IMR-90 (cell line): ENCODE results near the gene BCL11A. TPM values are rescaled to one million over a fixed set of nuclear protein-coding genes. Genes with fewer than 3 reads are reported as not detected.

Source experiments
- ATAC-seq: fragments of 200-7000 bp; cut with Tn5 transposase; 2 replicates; pipeline ENCODE4 v1.9.1; 2020; ENCODE audit warnings: low read depth, mild to moderate bottlenecking, moderate library complexity
- BruUV-seq: library from RNA; stranded (reverse); fragments of 400-500 nt; replicated peaks from 2 replicates; lab custom pipeline; 2021; lab: Mats Ljungman, UMichigan
- CTCF ChIA-PET: fragments of 300-600 bp; formaldehyde crosslinking; extraction: SDS; loops from one replicate; lab custom pipeline; 2021; ENCODE audit warnings: antibody characterized with exemption; lab: Yijun Ruan, JAX
- POLR2A ChIA-PET: fragments of 300-600 bp; sonication (Branson Sonifier 250); formaldehyde crosslinking; loops from one replicate; lab custom pipeline; 2022; ENCODE audit warnings: antibody characterized with exemption; ENCODE audit not compliant: unreplicated experiment; lab: Charles Lee
- DNase-seq: peaks from one replicate; pipeline ENCODE4 v3.0.0; 2013
- H2AFZ ChIP-seq: replicated peaks from 2 replicates; pipeline ENCODE3; 2013; ENCODE audit warnings: low read length, mild to moderate bottlenecking; ENCODE audit not compliant: poor library complexity
- H2AK5ac ChIP-seq: 2 replicates; pipeline ENCODE4 v1.6.1; 2013; ENCODE audit warnings: low read depth, low read length, inconsistent platforms
- H2AK9ac ChIP-seq: replicated peaks from 2 replicates; pipeline ENCODE3; 2013; ENCODE audit warnings: mild to moderate bottlenecking, low read depth, low read length, moderate library complexity; ENCODE audit not compliant: poor library complexity
- H2BK120ac ChIP-seq: 2 replicates; pipeline ENCODE4 v1.6.1; 2013; ENCODE audit warnings: low read depth, low read length, inconsistent platforms
- H2BK15ac ChIP-seq: 3 replicates; pipeline ENCODE4 v1.6.1; 2013; ENCODE audit warnings: low read depth, low read length, inconsistent platforms
- H2BK20ac ChIP-seq: 2 replicates; pipeline ENCODE4 v1.6.1; 2013; ENCODE audit warnings: low read depth, mild to moderate bottlenecking, inconsistent platforms, low read length, moderate library complexity
- H2BK5ac ChIP-seq: 2 replicates; pipeline ENCODE4 v1.6.1; 2013; ENCODE audit warnings: mild to moderate bottlenecking, low read depth, low read length, inconsistent platforms; ENCODE audit not compliant: poor library complexity, severe bottlenecking
- H3K14ac ChIP-seq: replicated peaks from 2 replicates; pipeline ENCODE4 v1.6.1; 2013; ENCODE audit warnings: low read depth, low read length, inconsistent platforms
- H3K18ac ChIP-seq: 2 replicates; pipeline ENCODE4 v1.6.1; 2013; ENCODE audit warnings: low read depth, low read length, control low read depth
- H3K23ac ChIP-seq: 2 replicates; pipeline ENCODE4 v1.6.1; 2013; ENCODE audit warnings: low read depth, low read length, inconsistent platforms
- H3K27ac ChIP-seq: 2 replicates; pipeline ENCODE4 v1.5.1; 2013; ENCODE audit warnings: mild to moderate bottlenecking, control low read depth, low read length; ENCODE audit not compliant: insufficient read depth
- H3K27me3 ChIP-seq: 2 replicates; pipeline ENCODE4 v1.6.1; 2013; ENCODE audit warnings: low read length; ENCODE audit not compliant: control insufficient read depth, insufficient read depth
- H3K36me3 ChIP-seq: 2 replicates; pipeline ENCODE4 v1.6.1; 2013; ENCODE audit warnings: low read length, mixed read lengths; ENCODE audit not compliant: control insufficient read depth, insufficient read depth
- H3K4ac ChIP-seq: 2 replicates; pipeline ENCODE4 v1.6.1; 2013; ENCODE audit warnings: low read depth, low read length, inconsistent platforms
- H3K4me1 ChIP-seq: 2 replicates; pipeline ENCODE4 v1.6.1; 2013; ENCODE audit warnings: low read length, mixed read lengths; ENCODE audit not compliant: control insufficient read depth, insufficient read depth
- H3K4me2 ChIP-seq: 2 replicates; pipeline ENCODE4 v1.6.1; 2013; ENCODE audit warnings: low read depth, mild to moderate bottlenecking, control low read depth, low read length, moderate library complexity
- H3K4me3 ChIP-seq: 2 replicates; pipeline ENCODE4 v1.5.1; 2013; ENCODE audit warnings: low read depth, mild to moderate bottlenecking, control low read depth, low read length, moderate library complexity; ENCODE audit not compliant: insufficient read depth
- H3K56ac ChIP-seq: 2 replicates; pipeline ENCODE4 v1.6.1; 2013; ENCODE audit warnings: low read length, inconsistent platforms; ENCODE audit not compliant: insufficient read depth; ENCODE audit errors: extremely low read depth
- H3K79me1 ChIP-seq, 2 experiments: 2 replicates each; pipeline ENCODE4 v1.6.1; 2013; ENCODE audit warnings: low read length in 2 of 2, inconsistent platforms in 1 of 2, low read depth in 1 of 2
- H3K9ac ChIP-seq: 2 replicates; pipeline ENCODE4 v1.6.1; 2013; ENCODE audit warnings: low read depth, low read length, control low read depth
- H3K9me1 ChIP-seq: 2 replicates; pipeline ENCODE4 v1.6.1; 2013; ENCODE audit warnings: low read length, inconsistent platforms; ENCODE audit not compliant: insufficient read depth
- H3K9me3 ChIP-seq: 2 replicates; pipeline ENCODE4 v1.6.1; 2013; ENCODE audit warnings: low read length; ENCODE audit not compliant: control insufficient read depth, insufficient read depth
- H4K20me1 ChIP-seq: 2 replicates; pipeline ENCODE4 v1.6.1; 2013; ENCODE audit warnings: low read length, inconsistent platforms; ENCODE audit not compliant: insufficient read depth
- H4K5ac ChIP-seq: 2 replicates; pipeline ENCODE4 v1.6.1; 2013; ENCODE audit warnings: mild to moderate bottlenecking, low read depth, low read length, control low read depth
- H4K8ac ChIP-seq, 2 experiments: 2 replicates each; pipeline ENCODE4 v1.6.1; 2013; ENCODE audit warnings: low read depth in 2 of 2, low read length in 2 of 2, control low read depth in 1 of 2, inconsistent platforms in 1 of 2
- H4K91ac ChIP-seq: 2 replicates; pipeline ENCODE4 v1.6.1; 2013; ENCODE audit warnings: low read depth, low read length, inconsistent platforms; ENCODE audit not compliant: insufficient read depth
- BHLHE40 ChIP-seq: fragments of 150-350 bp; IDR thresholded peaks from 2 replicates; pipeline ENCODE4 v1.6.1; 2016; ENCODE audit warnings: mild to moderate bottlenecking, low read depth, low read length
- CTCF ChIP-seq: conservative IDR thresholded peaks from 2 replicates; pipeline ENCODE4 v1.5.1; 2012; ENCODE audit warnings: mild to moderate bottlenecking, low read depth, low read length, improper control_type of control experiment
- MAZ ChIP-seq: IDR thresholded peaks from 2 replicates; pipeline ENCODE4 v1.6.1; 2012; ENCODE audit warnings: low read depth, mild to moderate bottlenecking, low read length, improper control_type of control experiment, moderate library complexity, borderline replicate concordance
- POLR2A ChIP-seq: IDR thresholded peaks from 2 replicates; pipeline ENCODE4 v1.6.1; 2012; ENCODE audit warnings: mild to moderate bottlenecking, low read depth, low read length
- RAD21 ChIP-seq: IDR thresholded peaks from 2 replicates; pipeline ENCODE4 v1.6.1; 2012; ENCODE audit warnings: low read length, improper control_type of control experiment
- SMC3 ChIP-seq: fragments of 150-350 bp; IDR thresholded peaks from 2 replicates; pipeline ENCODE4 v1.6.1; 2016; ENCODE audit warnings: low read depth, mild to moderate bottlenecking, antibody characterized with exemption, low read length, moderate library complexity
- USF2 ChIP-seq: fragments of 150-350 bp; IDR thresholded peaks from 2 replicates; pipeline ENCODE4 v1.6.1; 2017; ENCODE audit warnings: mild to moderate bottlenecking, antibody characterized with exemption, low read length, low read depth
- WGBS, 2 experiments: methylation state at CpG; one replicate each; pipeline versions ENCODE4 v1.1.5 to v1.1.7; 2013; ENCODE audit warnings: missing lambda C conversion rate in 2 of 2; ENCODE audit not compliant: insufficient read length in 1 of 2; ENCODE audit errors: extremely low coverage in 2 of 2; 5-methylcytosine and 5-hydroxymethylcytosine counted together
- dilution Hi-C: fragments of 300-500 bp; cut with HindIII; formaldehyde crosslinking; loops from one replicate; pipeline ENCODE4 v1.14.3; 2018; ENCODE audit warnings: low sequenced_read_pairs; ENCODE audit not compliant: unreplicated experiment
- in situ Hi-C: fragments of 300-500 bp; cut with MboI; formaldehyde crosslinking; loops from 3 replicates; pipeline ENCODE4 v1.14.3; 2019; ENCODE audit warnings: low sequenced_read_pairs, inconsistent platforms, mixed read lengths
- intact Hi-C: fragments of 100-400 bp; cut with micrococcal nuclease; formaldehyde crosslinking; loops from 2 replicates; pipeline ENCODE4 v1.10.0; 2022
- polyA plus RNA-seq, 3 experiments: library from polyadenylated mRNA; depleted of rRNA; stranded (reverse); fragments of >200 nt; gene quantifications; 2 replicates each; pipeline ENCODE4 v1.2.3, GENCODE V29; 2012; ENCODE audit warnings: low replicate concordance in 1 of 3
- total RNA-seq: library from RNA; depleted of rRNA; stranded (reverse); fragments of >200 nt; gene quantifications from 2 replicates; pipeline ENCODE4 v1.2.3, GENCODE V29; 2012

The BCL11A gene
- total and polyA plus RNA-seq, 2 of the 4 experiments (the other 2 are of a cell fraction): 1.0 to 1.1 TPM

- TF ChIP-seq USF2 (no peak), SMC3 (no peak), CTCF (no peak), POLR2A (no peak), RAD21 (no peak), MAZ (no peak), BHLHE40 (no peak)
- CTCF ChIA-PET: no interaction called here
- ATAC-seq (no peak), DNase-seq (no peak)
- Histone ChIP-seq H2BK120ac (no peak overlapping the region), H2AK9ac (no peak overlapping the region), H4K91ac (no peak overlapping the region), H3K4me2 (no peak overlapping the region), H3K4me3 (no peak overlapping the region), H4K20me1 (no peaks in the 10 kb centered on the region), H2BK20ac (no peak overlapping the region), H3K9me3 (no peaks in the 10 kb centered on the region), H3K9me1 (no peaks in the 10 kb centered on the region), H3K27ac (no peak overlapping the region), H3K56ac (no peak overlapping the region), H4K5ac (no peak overlapping the region), H2AFZ (no peak overlapping the region), H3K4ac (no peak overlapping the region), H3K4me1 (no peaks in the 10 kb centered on the region), H3K79me1 (no peaks in the 10 kb centered on the region), H3K36me3 (no peaks in the 10 kb centered on the region), H2BK15ac (no peak overlapping the region), H4K8ac (no peak overlapping the region), H3K18ac (no peak overlapping the region), H3K23ac (no peak overlapping the region), H3K14ac (no peak overlapping the region), H2BK5ac (no peak overlapping the region), H2AK5ac (no peak overlapping the region), H3K9ac (no peak overlapping the region), H3K27me3 (peaks cover 30% of the 10 kb centered on the region)
- in situ Hi-C loops (no loop called here), intact Hi-C loops (no loop called here), dilution Hi-C loops (no loop called here)
- POLR2A ChIA-PET: no interaction called here
- no TSS peak for BruUV-seq
- WGBS, 2 experiments: no CpG with 5 or more reads among the region's 6 CpGs
Measured at GRCh38 chr2:60546756-60547420, 6.6 kb downstream of the BCL11A start.
